Measurements from ENCODE around the gene DUSP1. TPM values are rescaled to one million over a fixed set of nuclear protein-coding genes. Genes with fewer than 3 reads are reported as not detected.

The DUSP1 gene
- polyA plus RNA-seq, 1 donor (not counting 4 experiments of a cell fraction or from before 2014, with no cell fraction given): 174 TPM

DNA sequence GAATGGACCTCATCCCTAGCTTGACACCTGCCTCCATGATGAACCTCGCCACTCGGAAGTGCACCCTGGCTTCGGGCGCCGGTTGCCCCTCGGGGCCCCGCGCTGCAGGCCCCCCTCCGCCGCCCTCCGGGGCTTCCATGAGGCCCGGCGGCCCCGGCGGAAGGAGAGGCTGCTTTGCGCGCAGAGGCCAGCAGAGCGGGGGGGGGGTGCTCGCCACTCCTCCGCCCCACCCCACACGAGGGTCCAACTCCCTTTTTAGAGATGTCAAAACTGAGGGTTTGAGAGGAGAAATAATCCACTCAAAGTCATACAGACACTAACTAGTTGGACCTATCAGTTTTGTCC, 7.9 kb downstream of the DUSP1 start:
- DNase-seq (ENCODE audit: low read depth, low spot score): no peak
- H4K20me1 ChIP-seq (ENCODE audit: control insufficient read depth, extremely low read depth, insufficient read depth, low read length): no peaks in the 10 kb centered on the region
- no peaks in the 10 kb centered on the region for H3K27me3 ChIP-seq (ENCODE audit: control insufficient read depth, extremely low read depth, insufficient read depth, low read length)
- H3K9ac ChIP-seq (ENCODE audit: control insufficient read depth, extremely low read depth, insufficient read depth, low read length): no peak overlapping the region
- H3K9me1 ChIP-seq (ENCODE audit: control insufficient read depth, extremely low read depth, insufficient read depth, low read length): no peaks in the 10 kb centered on the region
- no peak overlapping the region for H2AFZ ChIP-seq (ENCODE audit: control insufficient read depth, low read length)
- no peak for FAIRE-seq
- peaks cover 32% of the 10 kb centered on the region for H3K4me1 ChIP-seq (ENCODE audit: control insufficient read depth, extremely low read depth, insufficient read depth, low read length)
- H3K4me2 ChIP-seq (ENCODE audit: control insufficient read depth, extremely low read depth, insufficient read depth, low read depth, low read length): no peak overlapping the region
- TF ChIP-seq, protein P1, sequence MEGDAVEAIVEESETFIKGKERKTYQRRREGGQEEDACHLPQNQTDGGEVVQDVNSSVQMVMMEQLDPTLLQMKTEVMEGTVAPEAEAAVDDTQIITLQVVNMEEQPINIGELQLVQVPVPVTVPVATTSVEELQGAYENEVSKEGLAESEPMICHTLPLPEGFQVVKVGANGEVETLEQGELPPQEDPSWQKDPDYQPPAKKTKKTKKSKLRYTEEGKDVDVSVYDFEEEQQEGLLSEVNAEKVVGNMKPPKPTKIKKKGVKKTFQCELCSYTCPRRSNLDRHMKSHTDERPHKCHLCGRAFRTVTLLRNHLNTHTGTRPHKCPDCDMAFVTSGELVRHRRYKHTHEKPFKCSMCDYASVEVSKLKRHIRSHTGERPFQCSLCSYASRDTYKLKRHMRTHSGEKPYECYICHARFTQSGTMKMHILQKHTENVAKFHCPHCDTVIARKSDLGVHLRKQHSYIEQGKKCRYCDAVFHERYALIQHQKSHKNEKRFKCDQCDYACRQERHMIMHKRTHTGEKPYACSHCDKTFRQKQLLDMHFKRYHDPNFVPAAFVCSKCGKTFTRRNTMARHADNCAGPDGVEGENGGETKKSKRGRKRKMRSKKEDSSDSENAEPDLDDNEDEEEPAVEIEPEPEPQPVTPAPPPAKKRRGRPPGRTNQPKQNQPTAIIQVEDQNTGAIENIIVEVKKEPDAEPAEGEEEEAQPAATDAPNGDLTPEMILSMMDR (optimal IDR thresholded peaks at IDR 0.05 in 1 of 3, IDR thresholded peaks at IDR 0.05 in 1 of 3, conservative IDR thresholded peaks at IDR 0.05 in 1 of 3; ENCODE audit: extremely low read depth in 1 of 3, insufficient read depth in 2 of 3, low read length in 3 of 3): no peak
- TF ChIP-seq EZH2 (IDR thresholded peaks at IDR 0.05; ENCODE audit: low read length): no peak
- dilution Hi-C loops (cut with MboI; ENCODE audit: extremely low pct_ligation_motif_present, low sequenced_read_pairs): no loop called here
- no peaks in the 10 kb centered on the region for H3K79me2 ChIP-seq (ENCODE audit: control insufficient read depth, insufficient read depth, low read length)
- H3K27ac ChIP-seq (ENCODE audit: control insufficient read depth, insufficient read depth, low read length): no peak overlapping the region
- H3K9me3 ChIP-seq (ENCODE audit: control insufficient read depth, low read depth, low read length): peaks cover 2% of the 10 kb centered on the region
- no peak overlapping the region for H3K4me3 ChIP-seq (ENCODE audit: control insufficient read depth in 2 of 3, extremely low read depth in 1 of 3, insufficient read depth in 2 of 3, low read depth in 1 of 3, low read length in 3 of 3)
- H3K36me3 ChIP-seq (ENCODE audit: control insufficient read depth in 2 of 2, extremely low read depth in 1 of 2, insufficient read depth in 2 of 2, low read length in 2 of 2): peaks cover 0 to 3% of the 10 kb centered on the region in 2 experiments

- FAIRE-seq (no peak), DNase-seq (ENCODE audit: low read depth, low spot score) (no peak)
- TF ChIP-seq, protein P1 (optimal IDR thresholded peaks at IDR 0.05 in 1 of 3, IDR thresholded peaks at IDR 0.05 in 1 of 3, conservative IDR thresholded peaks at IDR 0.05 in 1 of 3; ENCODE audit: extremely low read depth in 1 of 3, insufficient read depth in 2 of 3, low read length in 3 of 3): no peak
- TF ChIP-seq EZH2 (IDR thresholded peaks at IDR 0.05; ENCODE audit: low read length): no peak
- no peaks in the 10 kb centered on the region for H3K9me1 ChIP-seq (ENCODE audit: control insufficient read depth, extremely low read depth, insufficient read depth, low read length)
- H3K9me3 ChIP-seq (ENCODE audit: control insufficient read depth, low read depth, low read length): peaks cover 2% of the 10 kb centered on the region
- H4K20me1 ChIP-seq (ENCODE audit: control insufficient read depth, extremely low read depth, insufficient read depth, low read length): no peaks in the 10 kb centered on the region
- H3K79me2 ChIP-seq (ENCODE audit: control insufficient read depth, insufficient read depth, low read length): no peaks in the 10 kb centered on the region
- H3K27ac ChIP-seq (ENCODE audit: control insufficient read depth, insufficient read depth, low read length): no peak overlapping the region
- no peak overlapping the region for H3K4me3 ChIP-seq (ENCODE audit: control insufficient read depth in 2 of 3, extremely low read depth in 1 of 3, insufficient read depth in 2 of 3, low read depth in 1 of 3, low read length in 3 of 3)
- H3K4me1 ChIP-seq (ENCODE audit: control insufficient read depth, extremely low read depth, insufficient read depth, low read length): peaks cover 26% of the 10 kb centered on the region
- no peak overlapping the region for H2AFZ ChIP-seq (ENCODE audit: control insufficient read depth, low read length)
- no peak overlapping the region for H3K9ac ChIP-seq (ENCODE audit: control insufficient read depth, extremely low read depth, insufficient read depth, low read length)
- no peak overlapping the region for H3K4me2 ChIP-seq (ENCODE audit: control insufficient read depth, extremely low read depth, insufficient read depth, low read depth, low read length)
- H3K36me3 ChIP-seq (ENCODE audit: control insufficient read depth in 2 of 2, extremely low read depth in 1 of 2, insufficient read depth in 2 of 2, low read length in 2 of 2): no peaks in the 10 kb centered on the region
- H3K27me3 ChIP-seq (ENCODE audit: control insufficient read depth, extremely low read depth, insufficient read depth, low read length): no peaks in the 10 kb centered on the region
- dilution Hi-C loops (cut with MboI; ENCODE audit: extremely low pct_ligation_motif_present, low sequenced_read_pairs): no loop called here
Measured at GRCh38 chr5:172762214-172763119, 8.5 kb downstream of the DUSP1 start.
